ENCODE measurements around the gene PMPCB. TPM values are rescaled to one million over a fixed set of nuclear protein-coding genes. Genes with fewer than 3 reads are reported as not detected.
A peak's percentile ranks its signal among the peaks of the same experiment; 100 is the strongest.

PMPCB gene
- total and polyA plus RNA-seq, 2 donors (not counting 1 experiment from before 2014, with no cell fraction given), result 61.9 to 70.9 TPM

- Histone ChIP-seq H3K36me3 (replicated peaks in 1 of 2; ENCODE audit: control extremely low read depth in 1 of 2, control insufficient read depth in 1 of 2, extremely low read depth in 1 of 2, insufficient read depth in 2 of 2, low read length in 1 of 2) (no peaks in the 10 kb centered on the region), H3K27me3 (replicated peaks in 1 of 4; ENCODE audit: control extremely low read depth in 1 of 4, control insufficient read depth in 3 of 4, insufficient read depth in 4 of 4, low read length in 3 of 4) (peaks cover 0 to 4% (median 0%) of the 10 kb centered on the region in 4 experiments), H3K4me1 (ENCODE audit: control insufficient read depth in 2 of 2, insufficient read depth in 2 of 2, low read length in 2 of 2) (peaks cover 13 to 14% of the 10 kb centered on the region in 2 donors), H3K9me3 (ENCODE audit: control extremely low read depth in 1 of 3, control insufficient read depth in 2 of 3, insufficient read depth in 1 of 3, low read length in 2 of 3) (no peaks in the 10 kb centered on the region), H3K4me2 (replicated peaks; ENCODE audit: low read depth, low read length, poor library complexity, severe bottlenecking) (no peak overlapping the region), H3K79me2 (ENCODE audit: control insufficient read depth, insufficient read depth, low read length) (peaks cover 13% of the 10 kb centered on the region), H3K27ac (ENCODE audit: low read length in 2 of 2) (no peak overlapping the region), H3K4me3 (ENCODE audit: control extremely low read depth in 1 of 5, extremely low read depth in 1 of 5, insufficient read depth in 1 of 5, low read depth in 2 of 5, low read length in 4 of 5) (no peak overlapping the region), H3K9ac (ENCODE audit: low read length) (no peak overlapping the region), H2AFZ (ENCODE audit: insufficient read depth, low read depth, low read length, poor library complexity, severe bottlenecking) (no peak overlapping the region), H4K20me1 (ENCODE audit: control insufficient read depth, insufficient read depth, low read length, poor library complexity, severe bottlenecking) (no peaks in the 10 kb centered on the region)
- ATAC-seq (ENCODE audit: low read depth) (no peak), DNase-seq (no peak)
- Mint-ChIP-seq H3K4me1 (peaks cover 20% of the 10 kb centered on the region), H3K27me3 (peaks cover 6% of the 10 kb centered on the region), H3K9me3 (ENCODE audit: insufficient read depth) (no peaks in the 10 kb centered on the region), H3K4me3 (no peak overlapping the region), H3K27ac (no peak overlapping the region)
- POLR2A ChIA-PET, result no interaction called here
- TF ChIP-seq CTCF (IDR thresholded peaks at IDR 0.05) (no peak), EZH2 (IDR thresholded peaks at IDR 0.05; ENCODE audit: borderline replicate concordance, insufficient read depth, low read depth, low read length, poor library complexity, severe bottlenecking) (no peak)
- CTCF ChIA-PET, result interaction anchor here (0.8 kb wide), 1 partner anchor 13 kb away, joined by 3 read pairs; no protein-coding TSS in a partner anchor
- WGBS (ENCODE audit: insufficient coverage), result no CpG with 5 or more reads among the region's 1 CpG
- intact Hi-C loops (cut with micrococcal nuclease), result no loop called here
These were observed 3.7 kb upstream of the PMPCB start for GRCh38 chr7:103293526-103293925.

GRCh38 chr7:103297837-103298179, 573 bp downstream of the PMPCB start:
- H3K4me1 ChIP-seq (ENCODE audit: control insufficient read depth in 2 of 2, insufficient read depth in 2 of 2, low read length in 2 of 2), result peaks cover 17 to 19% of the 10 kb centered on the region in 2 donors
- peak overlapping the region; percentile 79 to 98 (median 88) for H3K4me3 ChIP-seq (ENCODE audit: control extremely low read depth in 1 of 5, extremely low read depth in 1 of 5, insufficient read depth in 1 of 5, low read depth in 2 of 5, low read length in 4 of 5)
- CTCF ChIA-PET, result interaction anchor here (1.1 kb wide), 1 partner anchor 108 kb away, joined by 3 read pairs; no protein-coding TSS in a partner anchor
- ATAC-seq (ENCODE audit: low read depth) (no peak), DNase-seq (no peak)
- no peaks in the 10 kb centered on the region for H3K27me3 ChIP-seq (replicated peaks in 1 of 4; ENCODE audit: control extremely low read depth in 1 of 4, control insufficient read depth in 3 of 4, insufficient read depth in 4 of 4, low read length in 3 of 4)
- peak overlapping the region; percentile 93 for H3K4me2 ChIP-seq (replicated peaks; ENCODE audit: low read depth, low read length, poor library complexity, severe bottlenecking)
- no peak for TF ChIP-seq CTCF (IDR thresholded peaks at IDR 0.05)
- TF ChIP-seq EZH2 (IDR thresholded peaks at IDR 0.05; ENCODE audit: borderline replicate concordance, insufficient read depth, low read depth, low read length, poor library complexity, severe bottlenecking), result no peak
- H3K4me3 Mint-ChIP-seq, result peak overlapping the region; percentile 90
- peaks cover 22% of the 10 kb centered on the region for H3K4me1 Mint-ChIP-seq
- intact Hi-C loops (cut with micrococcal nuclease), result loop anchor here (1.0 to 5.0 kb wide), 5 partner anchors 18 to 551 kb away; partner anchors contain the start of genes ARMC10, DNAJC2 and FAM185A
- no peaks in the 10 kb centered on the region for H3K9me3 Mint-ChIP-seq (ENCODE audit: insufficient read depth)
- WGBS (ENCODE audit: insufficient coverage), result no CpG with 5 or more reads among the region's 7 CpGs
- H2AFZ ChIP-seq (ENCODE audit: insufficient read depth, low read depth, low read length, poor library complexity, severe bottlenecking), result peak overlapping the region; percentile 95
- POLR2A ChIA-PET, result interaction anchor here (0.7 kb wide), 1 partner anchor 1683 kb away, joined by 4 read pairs; no protein-coding TSS in a partner anchor
- H3K9me3 ChIP-seq (ENCODE audit: control extremely low read depth in 1 of 3, control insufficient read depth in 2 of 3, insufficient read depth in 1 of 3, low read length in 2 of 3), result no peaks in the 10 kb centered on the region
- H3K27me3 Mint-ChIP-seq, result peaks cover 1% of the 10 kb centered on the region
- peak overlapping the region; percentile 99 for H3K9ac ChIP-seq (ENCODE audit: low read length)
- peaks cover 16 to 31% of the 10 kb centered on the region in 2 experiments for H3K36me3 ChIP-seq (replicated peaks in 1 of 2; ENCODE audit: control extremely low read depth in 1 of 2, control insufficient read depth in 1 of 2, extremely low read depth in 1 of 2, insufficient read depth in 2 of 2, low read length in 1 of 2)
- H3K79me2 ChIP-seq (ENCODE audit: control insufficient read depth, insufficient read depth, low read length), result peaks cover 40% of the 10 kb centered on the region
- peak overlapping the region; percentile 91 for H3K27ac Mint-ChIP-seq
- peaks cover 14% of the 10 kb centered on the region for H4K20me1 ChIP-seq (ENCODE audit: control insufficient read depth, insufficient read depth, low read length, poor library complexity, severe bottlenecking)
- H3K27ac ChIP-seq (ENCODE audit: low read length in 2 of 2), result peak overlapping the region; percentile 86 to 94
